Neural progenitor cell (in vitro differentiated cells): ENCODE measurements around the gene SNX8. TPM values are rescaled to one million over a fixed set of nuclear protein-coding genes. Genes with fewer than 3 reads are reported as not detected.

Experiments used
- DNase-seq: peaks from one replicate; pipeline ENCODE4 v3.0.0-alpha.2; 2016; ENCODE audit warnings: low spot score
- H2AFZ ChIP-seq: fragments of 200-600 bp; sonication (generic); replicated peaks from 2 replicates; pipeline ENCODE4 v1.6.1; 2016; ENCODE audit warnings: antibody characterized with exemption
- H3F3A ChIP-seq: fragments of 200-600 bp; sonication (generic); 2 replicates; pipeline ENCODE4 v1.6.1; 2016; ENCODE audit warnings: antibody characterized with exemption, low read depth
- H3K27ac ChIP-seq: fragments of 200-600 bp; sonication (generic); 2 replicates; pipeline ENCODE4 v1.5.1; 2016; ENCODE audit warnings: mild to moderate bottlenecking
- H3K27me3 ChIP-seq: fragments of 200-600 bp; sonication (generic); 2 replicates; pipeline ENCODE4 v1.6.1; 2016; ENCODE audit warnings: mild to moderate bottlenecking, moderate library complexity
- H3K36me3 ChIP-seq: fragments of 200-600 bp; sonication (generic); 2 replicates; pipeline ENCODE4 v1.5.1; 2016
- H3K4me1 ChIP-seq: fragments of 200-600 bp; sonication (generic); 2 replicates; pipeline ENCODE4 v1.6.1; 2016; ENCODE audit warnings: mixed run types
- H3K4me2 ChIP-seq: fragments of 200-600 bp; sonication (generic); 2 replicates; pipeline ENCODE4 v1.6.1; 2016
- H3K4me3 ChIP-seq: fragments of 200-600 bp; sonication (generic); 2 replicates; pipeline ENCODE4 v1.5.1; 2016
- H3K79me2 ChIP-seq: fragments of 200-600 bp; sonication (generic); 2 replicates; pipeline ENCODE4 v1.6.1; 2016; ENCODE audit warnings: low read depth
- H3K9ac ChIP-seq: fragments of 200-600 bp; sonication (generic); 2 replicates; pipeline ENCODE4 v1.6.1; 2016
- H3K9me3 ChIP-seq: fragments of 200-600 bp; sonication (generic); 2 replicates; pipeline ENCODE4 v1.5.1; 2016; ENCODE audit warnings: low read depth
- H4K20me1 ChIP-seq: fragments of 200-600 bp; sonication (generic); 2 replicates; pipeline ENCODE4 v1.6.1; 2016; ENCODE audit warnings: low read depth
- H3K27ac Mint-ChIP-seq: 3 replicates; pipeline ENCODE4 v1.8.0; 2021; ENCODE audit warnings: mixed read lengths
- H3K27me3 Mint-ChIP-seq: 2 replicates; pipeline ENCODE4 v1.8.0; 2022; ENCODE audit warnings: low read depth, mild to moderate bottlenecking, inconsistent platforms, moderate library complexity, mixed read lengths; ENCODE audit not compliant: insufficient read depth
- H3K36me3 Mint-ChIP-seq: 3 replicates; pipeline ENCODE4 v1.8.0; 2021; ENCODE audit warnings: mixed read lengths
- H3K4me1 Mint-ChIP-seq: 3 replicates; pipeline ENCODE4 v1.8.0; 2021; ENCODE audit warnings: mixed read lengths
- H3K4me3 Mint-ChIP-seq: 3 replicates; pipeline ENCODE4 v1.8.0; 2021; ENCODE audit warnings: mild to moderate bottlenecking, moderate library complexity, mixed read lengths
- H3K9me3 Mint-ChIP-seq: 3 replicates; pipeline ENCODE4 v1.8.0; 2020; ENCODE audit warnings: mixed read lengths
- EZH2 ChIP-seq: fragments of 200-600 bp; sonication (generic); IDR thresholded peaks from 2 replicates; pipeline ENCODE4 v1.6.1; 2017; ENCODE audit warnings: antibody characterized with exemption, mild to moderate bottlenecking, moderate library complexity
- EZH2phosphoT487 ChIP-seq: fragments of 200-600 bp; sonication (generic); IDR thresholded peaks from 2 replicates; pipeline ENCODE4 v1.6.1; 2017; ENCODE audit warnings: antibody characterized with exemption
- total RNA-seq: library from RNA; depleted of rRNA; stranded (reverse); fragments of >200 nt; gene quantifications from 2 replicates; pipeline ENCODE4 v1.2.3, GENCODE V29; 2015; ENCODE audit warnings: low replicate concordance
- TF ChIP-seq, protein P1 (sequence below): fragments of 200-600 bp; sonication (generic); IDR thresholded peaks from 2 replicates; pipeline ENCODE4 v1.5.1; 2017; ENCODE audit warnings: antibody characterized with exemption, mild to moderate bottlenecking

Gene SNX8
- total RNA-seq, 1 donor from 2014 or later = 3.6 TPM

GRCh38 chr7:2251381-2251780 is 62.9 kb downstream of the SNX8 start:
- Histone ChIP-seq H3K27me3 (no peaks in the 10 kb centered on the region), H3K4me3 (no peak overlapping the region), H3K79me2 (no peaks in the 10 kb centered on the region), H3K4me2 (no peak overlapping the region), H3K9me3 (no peaks in the 10 kb centered on the region), H2AFZ (no peak overlapping the region), H4K20me1 (no peaks in the 10 kb centered on the region), H3F3A (peaks cover 16% of the 10 kb centered on the region), H3K27ac (no peak overlapping the region), H3K4me1 (peaks cover 7% of the 10 kb centered on the region), H3K9ac (no peak overlapping the region), H3K36me3 (no peaks in the 10 kb centered on the region)
- no peaks in the 10 kb centered on the region for H3K9me3 Mint-ChIP-seq
- DNase-seq = no peak
- H3K27ac Mint-ChIP-seq = no peak overlapping the region
- no peak overlapping the region for H3K4me3 Mint-ChIP-seq
- peaks cover 16% of the 10 kb centered on the region for H3K4me1 Mint-ChIP-seq
- peaks cover 8% of the 10 kb centered on the region for H3K36me3 Mint-ChIP-seq
- TF ChIP-seq, protein P1, sequence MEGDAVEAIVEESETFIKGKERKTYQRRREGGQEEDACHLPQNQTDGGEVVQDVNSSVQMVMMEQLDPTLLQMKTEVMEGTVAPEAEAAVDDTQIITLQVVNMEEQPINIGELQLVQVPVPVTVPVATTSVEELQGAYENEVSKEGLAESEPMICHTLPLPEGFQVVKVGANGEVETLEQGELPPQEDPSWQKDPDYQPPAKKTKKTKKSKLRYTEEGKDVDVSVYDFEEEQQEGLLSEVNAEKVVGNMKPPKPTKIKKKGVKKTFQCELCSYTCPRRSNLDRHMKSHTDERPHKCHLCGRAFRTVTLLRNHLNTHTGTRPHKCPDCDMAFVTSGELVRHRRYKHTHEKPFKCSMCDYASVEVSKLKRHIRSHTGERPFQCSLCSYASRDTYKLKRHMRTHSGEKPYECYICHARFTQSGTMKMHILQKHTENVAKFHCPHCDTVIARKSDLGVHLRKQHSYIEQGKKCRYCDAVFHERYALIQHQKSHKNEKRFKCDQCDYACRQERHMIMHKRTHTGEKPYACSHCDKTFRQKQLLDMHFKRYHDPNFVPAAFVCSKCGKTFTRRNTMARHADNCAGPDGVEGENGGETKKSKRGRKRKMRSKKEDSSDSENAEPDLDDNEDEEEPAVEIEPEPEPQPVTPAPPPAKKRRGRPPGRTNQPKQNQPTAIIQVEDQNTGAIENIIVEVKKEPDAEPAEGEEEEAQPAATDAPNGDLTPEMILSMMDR = no peak
- TF ChIP-seq EZH2phosphoT487 (no peak), EZH2 (no peak)
- peaks cover 10% of the 10 kb centered on the region for H3K27me3 Mint-ChIP-seq

- H3K4me1 ChIP-seq = peaks cover 7% of the 10 kb centered on the region
- H3K27ac ChIP-seq = no peak overlapping the region
- no peaks in the 10 kb centered on the region for H4K20me1 ChIP-seq
- peaks cover 4% of the 10 kb centered on the region for H3K36me3 Mint-ChIP-seq
- no peak for TF ChIP-seq EZH2
- TF ChIP-seq EZH2phosphoT487 = no peak
- TF ChIP-seq, protein P1 = no peak
- H3K27ac Mint-ChIP-seq = no peak overlapping the region
- H3K79me2 ChIP-seq = no peaks in the 10 kb centered on the region
- H3F3A ChIP-seq = peaks cover 16% of the 10 kb centered on the region
- no peaks in the 10 kb centered on the region for H3K36me3 ChIP-seq
- no peak overlapping the region for H2AFZ ChIP-seq
- H3K4me1 Mint-ChIP-seq = peaks cover 24% of the 10 kb centered on the region
- H3K9me3 Mint-ChIP-seq = no peaks in the 10 kb centered on the region
- H3K9me3 ChIP-seq = no peaks in the 10 kb centered on the region
- no peak overlapping the region for H3K4me2 ChIP-seq
- H3K27me3 ChIP-seq = no peaks in the 10 kb centered on the region
- peaks cover 8% of the 10 kb centered on the region for H3K27me3 Mint-ChIP-seq
- no peak overlapping the region for H3K9ac ChIP-seq
- H3K4me3 Mint-ChIP-seq = no peak overlapping the region
- H3K4me3 ChIP-seq = no peak overlapping the region
- DNase-seq = no peak
Measured at GRCh38 chr7:2249744-2250323, 64.4 kb downstream of the SNX8 start.

GRCh38 chr7:2248984-2249694 is 65.1 kb downstream of the SNX8 start:
- H3K36me3 ChIP-seq = no peaks in the 10 kb centered on the region
- Mint-ChIP-seq H3K9me3 (no peaks in the 10 kb centered on the region), H3K4me3 (no peak overlapping the region), H3K4me1 (peaks cover 24% of the 10 kb centered on the region), H3K27me3 (peaks cover 8% of the 10 kb centered on the region), H3K27ac (no peak overlapping the region), H3K36me3 (peaks cover 4% of the 10 kb centered on the region)
- TF ChIP-seq EZH2phosphoT487 (no peak), EZH2 (no peak)
- TF ChIP-seq, protein P1 = no peak
- peaks cover 16% of the 10 kb centered on the region for H3F3A ChIP-seq
- no peak overlapping the region for H3K9ac ChIP-seq
- H3K4me2 ChIP-seq = no peak overlapping the region
- no peaks in the 10 kb centered on the region for H3K79me2 ChIP-seq
- no peaks in the 10 kb centered on the region for H3K27me3 ChIP-seq
- no peak overlapping the region for H3K4me3 ChIP-seq
- no peak overlapping the region for H3K27ac ChIP-seq
- no peak for DNase-seq
- no peaks in the 10 kb centered on the region for H3K9me3 ChIP-seq
- H4K20me1 ChIP-seq = no peaks in the 10 kb centered on the region
- H2AFZ ChIP-seq = no peak overlapping the region
- peaks cover 7% of the 10 kb centered on the region for H3K4me1 ChIP-seq
